ENCODE data around the gene TMEM40. TPM values are rescaled to one million over a fixed set of nuclear protein-coding genes. Genes with fewer than 3 reads are reported as not detected.

Gene TMEM40
- total RNA-seq, 4 donors from 2014 or later, result not detected

- ATAC-seq (ENCODE audit: low FRiP score) (no peak), DNase-seq (ENCODE audit: low spot score) (no peak)
- no peak for TF ChIP-seq CTCF (IDR thresholded peaks at IDR 0.05)
Observed at GRCh38 chr3:12737833-12738232, 21.2 kb downstream of the TMEM40 start.

GRCh38 chr3:12737319-12737718, 21.7 kb downstream of the TMEM40 start:
- ATAC-seq (ENCODE audit: low FRiP score), result no peak
- no peak for DNase-seq (ENCODE audit: low spot score)
- TF ChIP-seq CTCF (IDR thresholded peaks at IDR 0.05), result no peak

- no peak for TF ChIP-seq CTCF (IDR thresholded peaks at IDR 0.05)
- ATAC-seq (ENCODE audit: low FRiP score) (no peak), DNase-seq (ENCODE audit: low spot score) (no peak)
Observed at GRCh38 chr3:12734960-12735359, 24.1 kb downstream of the TMEM40 start.

GRCh38 chr3:12733566-12733965, 25.5 kb downstream of the TMEM40 start:
- DNase-seq (ENCODE audit: low spot score), result no peak
- TF ChIP-seq CTCF (IDR thresholded peaks at IDR 0.05), result no peak
- no peak for ATAC-seq (ENCODE audit: low FRiP score)

- no peak for DNase-seq (ENCODE audit: low spot score)
- ATAC-seq (ENCODE audit: low FRiP score), result no peak
- no peak for TF ChIP-seq CTCF (IDR thresholded peaks at IDR 0.05)
Observed at GRCh38 chr3:12730506-12731242, 28.4 kb downstream of the TMEM40 start.

- peak; percentile 49 for ATAC-seq (ENCODE audit: low FRiP score)
- no peak for TF ChIP-seq CTCF (IDR thresholded peaks at IDR 0.05)
Observed at GRCh38 chr3:12729051-12729651, 29.9 kb downstream of the TMEM40 start.

GRCh38 chr3:12727937-12728336, 31.1 kb downstream of the TMEM40 start:
- DNase-seq (ENCODE audit: low spot score) (no peak), ATAC-seq (ENCODE audit: low FRiP score) (no peak)
- no peak for TF ChIP-seq CTCF (IDR thresholded peaks at IDR 0.05)

More at GRCh38 chr3:12729051-12729651, 29.9 kb downstream of the TMEM40 start:
- no peak for DNase-seq (ENCODE audit: low spot score)
